ENCODE measurements around the gene TENM3. TPM values are rescaled to one million over a fixed set of nuclear protein-coding genes. Genes with fewer than 3 reads are reported as not detected.

TENM3 gene
- total RNA-seq, 1 donor from 2014 or later = not detected

DNA sequence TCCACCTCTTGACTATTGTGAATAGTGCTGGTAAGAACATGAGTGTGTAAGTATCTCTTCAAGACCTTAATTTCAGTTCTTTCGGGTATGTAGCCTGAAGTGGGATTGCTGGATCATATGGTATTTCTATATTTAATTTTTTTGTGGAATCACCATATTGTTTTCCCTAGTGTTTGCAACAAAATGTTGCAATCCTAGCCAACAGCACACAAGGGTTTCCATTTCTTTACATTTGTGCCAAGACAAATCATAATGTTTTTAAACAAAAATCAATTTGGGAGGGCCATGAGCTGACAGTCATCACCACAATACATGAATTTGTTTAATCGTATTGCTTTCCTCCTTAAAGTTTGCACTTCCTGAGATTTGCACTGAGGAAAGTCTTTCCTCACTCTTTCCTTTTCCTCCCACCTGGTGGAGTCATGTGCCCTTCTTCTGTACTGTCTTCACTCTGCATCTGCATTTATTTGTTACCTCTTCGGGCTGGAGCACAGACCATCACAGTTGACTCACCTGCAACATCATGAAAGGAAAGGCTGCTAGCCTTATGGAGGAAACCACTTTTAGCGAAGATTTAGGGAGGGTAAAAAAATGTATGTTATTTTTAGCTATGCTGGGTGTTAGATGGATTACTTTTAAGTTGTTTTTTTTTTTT is 404.6 kb downstream of the TENM3 start:
- TF ChIP-seq, protein P1, sequence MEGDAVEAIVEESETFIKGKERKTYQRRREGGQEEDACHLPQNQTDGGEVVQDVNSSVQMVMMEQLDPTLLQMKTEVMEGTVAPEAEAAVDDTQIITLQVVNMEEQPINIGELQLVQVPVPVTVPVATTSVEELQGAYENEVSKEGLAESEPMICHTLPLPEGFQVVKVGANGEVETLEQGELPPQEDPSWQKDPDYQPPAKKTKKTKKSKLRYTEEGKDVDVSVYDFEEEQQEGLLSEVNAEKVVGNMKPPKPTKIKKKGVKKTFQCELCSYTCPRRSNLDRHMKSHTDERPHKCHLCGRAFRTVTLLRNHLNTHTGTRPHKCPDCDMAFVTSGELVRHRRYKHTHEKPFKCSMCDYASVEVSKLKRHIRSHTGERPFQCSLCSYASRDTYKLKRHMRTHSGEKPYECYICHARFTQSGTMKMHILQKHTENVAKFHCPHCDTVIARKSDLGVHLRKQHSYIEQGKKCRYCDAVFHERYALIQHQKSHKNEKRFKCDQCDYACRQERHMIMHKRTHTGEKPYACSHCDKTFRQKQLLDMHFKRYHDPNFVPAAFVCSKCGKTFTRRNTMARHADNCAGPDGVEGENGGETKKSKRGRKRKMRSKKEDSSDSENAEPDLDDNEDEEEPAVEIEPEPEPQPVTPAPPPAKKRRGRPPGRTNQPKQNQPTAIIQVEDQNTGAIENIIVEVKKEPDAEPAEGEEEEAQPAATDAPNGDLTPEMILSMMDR (IDR thresholded peaks at IDR 0.05) = no peak
- Mint-ChIP-seq H3K27me3 (peaks cover 3% of the 10 kb centered on the region), H3K36me3 (ENCODE audit: low read depth) (no peaks in the 10 kb centered on the region), H3K4me3 (no peak overlapping the region), H3K27ac (no peak overlapping the region), H3K9me3 (peaks cover 6% of the 10 kb centered on the region), H3K4me1 (no peaks in the 10 kb centered on the region)
- intact Hi-C loops (cut with micrococcal nuclease) = no loop called here
- ATAC-seq (ENCODE audit: low read depth) = no peak
- DNase-seq = no peak
- POLR2A ChIA-PET = no interaction called here
- CTCF ChIA-PET = no interaction called here

DNA sequence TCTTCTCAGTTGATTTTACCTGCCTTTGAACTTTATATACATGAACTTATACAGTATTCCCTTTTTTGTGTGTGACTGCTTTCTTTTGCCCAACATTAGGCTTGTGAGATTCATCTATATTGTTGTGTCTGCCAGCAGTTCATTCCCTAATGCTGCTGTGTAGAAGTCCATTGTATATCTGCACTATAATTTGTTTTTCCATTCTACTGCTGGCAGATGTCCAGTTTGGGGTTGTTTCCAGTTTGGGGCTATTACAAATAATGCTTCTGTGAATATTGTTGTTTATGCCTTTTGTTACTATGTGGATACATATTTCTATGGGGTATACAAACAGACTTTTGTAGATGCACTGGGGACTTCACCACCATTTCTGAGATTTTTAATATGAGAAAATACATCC is 405.6 kb downstream of the TENM3 start:
- DNase-seq (no peak), ATAC-seq (ENCODE audit: low read depth) (no peak)
- ChIA-PET POLR2A (no interaction called here), CTCF (no interaction called here)
- no peaks in the 10 kb centered on the region for H3K4me1 Mint-ChIP-seq
- intact Hi-C loops (cut with micrococcal nuclease) = no loop called here
- H3K4me3 Mint-ChIP-seq = no peak overlapping the region
- no peak overlapping the region for H3K27ac Mint-ChIP-seq
- H3K9me3 Mint-ChIP-seq = peaks cover 6% of the 10 kb centered on the region
- H3K36me3 Mint-ChIP-seq (ENCODE audit: low read depth) = no peaks in the 10 kb centered on the region
- H3K27me3 Mint-ChIP-seq = peaks cover 3% of the 10 kb centered on the region
- TF ChIP-seq, protein P1 (IDR thresholded peaks at IDR 0.05) = no peak

DNA sequence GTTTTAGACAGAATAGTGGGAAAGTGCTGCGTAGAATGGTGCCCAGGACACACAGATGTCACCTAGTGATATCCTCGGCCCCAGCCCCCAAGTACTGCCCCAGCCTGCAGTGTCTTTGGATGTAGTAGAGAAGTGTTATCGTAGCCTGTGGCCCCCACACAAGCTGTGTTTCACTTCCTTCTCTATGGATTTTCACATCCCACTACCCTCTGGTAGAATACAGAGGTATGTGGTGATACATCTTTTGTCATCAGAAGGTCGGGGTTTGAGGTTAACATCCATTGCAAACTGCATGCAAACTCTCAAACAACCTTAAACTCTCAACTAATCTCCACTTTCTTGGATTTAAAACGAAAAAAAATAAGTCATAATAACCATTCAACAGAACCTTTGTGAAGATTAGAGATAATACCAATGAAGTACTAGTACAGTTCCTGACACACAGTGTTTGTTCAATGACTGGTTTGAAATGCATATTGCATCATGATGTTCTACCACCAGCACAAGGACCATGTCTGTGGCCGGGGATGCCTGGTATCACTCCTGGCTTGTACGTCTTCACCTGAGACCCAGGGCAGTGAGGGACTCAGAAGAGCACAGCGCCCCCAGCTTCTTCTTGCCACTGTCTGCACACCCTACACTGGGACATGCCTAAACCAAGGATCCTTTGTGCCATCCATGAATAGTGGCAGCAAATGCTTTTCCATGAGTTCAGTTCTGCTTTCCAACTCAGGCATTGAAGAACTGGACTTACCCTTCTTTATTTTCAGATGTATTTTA is 406.7 kb downstream of the TENM3 start:
- no peaks in the 10 kb centered on the region for H3K36me3 Mint-ChIP-seq (ENCODE audit: low read depth)
- TF ChIP-seq, protein P1 (IDR thresholded peaks at IDR 0.05) = no peak
- CTCF ChIA-PET = no interaction called here

DNA sequence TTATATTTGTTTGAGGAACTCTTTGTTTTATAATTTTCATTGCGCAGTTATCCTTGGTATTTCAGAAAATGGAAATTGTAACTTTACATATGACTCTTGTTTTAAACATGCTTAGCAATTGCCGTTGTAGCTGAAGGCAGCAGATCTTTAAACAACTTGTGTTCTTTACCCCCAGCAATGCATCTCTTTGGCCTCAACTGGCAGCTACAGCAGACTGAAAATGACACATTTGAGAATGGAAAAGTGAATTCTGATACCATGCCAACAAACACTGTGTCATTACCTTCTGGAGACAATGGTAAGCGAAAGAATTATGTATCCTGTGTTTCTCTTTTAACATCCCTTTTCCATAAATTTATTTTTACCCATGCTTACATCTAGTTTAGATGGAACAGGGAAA is 410.4 kb downstream of the TENM3 start:
- Mint-ChIP-seq H3K9me3 (no peaks in the 10 kb centered on the region), H3K27me3 (peaks cover 3% of the 10 kb centered on the region), H3K27ac (no peak overlapping the region), H3K4me1 (no peaks in the 10 kb centered on the region), H3K4me3 (no peak overlapping the region), H3K36me3 (ENCODE audit: low read depth) (no peaks in the 10 kb centered on the region)
- ChIA-PET POLR2A (no interaction called here), CTCF (no interaction called here)
- ATAC-seq (ENCODE audit: low read depth) (no peak), DNase-seq (no peak)
- intact Hi-C loops (cut with micrococcal nuclease) = no loop called here
- TF ChIP-seq, protein P1 (IDR thresholded peaks at IDR 0.05) = no peak

More for the DNA sequence above, 406.7 kb downstream of the TENM3 start:
- Mint-ChIP-seq H3K4me1 (no peaks in the 10 kb centered on the region), H3K27me3 (peaks cover 3% of the 10 kb centered on the region), H3K4me3 (no peak overlapping the region), H3K27ac (no peak overlapping the region), H3K9me3 (peaks cover 6% of the 10 kb centered on the region)
- intact Hi-C loops (cut with micrococcal nuclease) = no loop called here
- no peak for ATAC-seq (ENCODE audit: low read depth)
- DNase-seq = no peak
- POLR2A ChIA-PET = no interaction called here

DNA sequence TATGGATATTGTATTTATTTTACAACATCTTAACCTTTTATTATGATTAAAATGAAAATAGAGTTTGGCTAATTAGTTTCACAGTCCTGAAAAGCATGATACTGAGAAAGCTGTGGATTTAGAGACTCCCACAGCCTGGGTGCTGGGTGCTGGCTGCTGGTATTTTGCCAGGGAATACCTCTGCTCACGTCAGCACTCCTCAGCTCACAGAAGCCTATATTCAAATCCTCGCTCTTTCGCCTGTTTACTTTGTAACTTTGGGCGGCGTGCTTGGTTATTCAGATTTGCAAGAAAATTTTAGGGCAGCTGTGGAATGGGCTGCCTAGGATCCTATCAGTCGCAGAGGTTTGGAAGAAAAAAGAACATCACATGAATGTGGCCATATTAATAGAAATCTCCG is 412.1 kb downstream of the TENM3 start:
- intact Hi-C loops (cut with micrococcal nuclease) = no loop called here
- Mint-ChIP-seq H3K27me3 (peaks cover 2% of the 10 kb centered on the region), H3K4me1 (no peaks in the 10 kb centered on the region), H3K27ac (no peak overlapping the region), H3K4me3 (no peak overlapping the region), H3K9me3 (no peaks in the 10 kb centered on the region), H3K36me3 (ENCODE audit: low read depth) (no peaks in the 10 kb centered on the region)
- ChIA-PET POLR2A (no interaction called here), CTCF (no interaction called here)
- no peak for DNase-seq
- TF ChIP-seq, protein P1 (IDR thresholded peaks at IDR 0.05) = no peak
- no peak for ATAC-seq (ENCODE audit: low read depth)
